Astrocyte of the spinal cord (primary cell): Measurements from ENCODE around the gene ZCRB1.

Source experiments
- DNase-seq: peaks from one replicate; pipeline ENCODE4 v3.0.0; 2011; ENCODE audit warnings: low read depth, low spot score
- H3K4me3 ChIP-seq: 2 replicates; pipeline ENCODE4 v1.5.1; 2011; ENCODE audit warnings: low read depth, mild to moderate bottlenecking, low read length, moderate library complexity
- CTCF ChIP-seq: IDR thresholded peaks from 2 replicates; pipeline ENCODE4 v1.5.1; 2012; ENCODE audit warnings: low read depth, mild to moderate bottlenecking, low read length, inconsistent platforms
- in situ Hi-C: cut with HindIII; loops from 2 replicates; pipeline ENCODE4 v1.10.0; 2017; ENCODE audit warnings: low sequenced_read_pairs

Gene ZCRB1

GRCh38 chr12:42288544-42288943 lies 37.4 kb downstream of the ZCRB1 start:
- in situ Hi-C loops = no loop called here
- TF ChIP-seq CTCF = no peak
- no peak overlapping the region for H3K4me3 ChIP-seq
- DNase-seq = no peak

GRCh38 chr12:42286741-42287140 lies 39.2 kb downstream of the ZCRB1 start:
- TF ChIP-seq CTCF = no peak
- no peak for DNase-seq
- no peak overlapping the region for H3K4me3 ChIP-seq
- in situ Hi-C loops = no loop called here

GRCh38 chr12:42285431-42285830 lies 40.5 kb downstream of the ZCRB1 start:
- no peak for TF ChIP-seq CTCF
- H3K4me3 ChIP-seq = no peak overlapping the region
- in situ Hi-C loops = no loop called here
- no peak for DNase-seq

GRCh38 chr12:42284876-42285275 lies 41.0 kb downstream of the ZCRB1 start:
- no peak for TF ChIP-seq CTCF
- no peak overlapping the region for H3K4me3 ChIP-seq
- no peak for DNase-seq
- in situ Hi-C loops = no loop called here

- TF ChIP-seq CTCF = no peak
- H3K4me3 ChIP-seq = no peak overlapping the region
- in situ Hi-C loops = no loop called here
- DNase-seq = no peak
Measured at GRCh38 chr12:42284157-42284556, 41.7 kb downstream of the ZCRB1 start.

- TF ChIP-seq CTCF = no peak
- in situ Hi-C loops = no loop called here
Measured at GRCh38 chr12:42283739-42284138, 42.2 kb downstream of the ZCRB1 start.

GRCh38 chr12:42282294-42282693 lies 43.6 kb downstream of the ZCRB1 start:
- no peak for DNase-seq
- no peak overlapping the region for H3K4me3 ChIP-seq
- no peak for TF ChIP-seq CTCF
- in situ Hi-C loops = no loop called here

More at GRCh38 chr12:42283739-42284138, 42.2 kb downstream of the ZCRB1 start:
- no peak overlapping the region for H3K4me3 ChIP-seq
- DNase-seq = no peak
